UCSD-AML1 (cell line): ENCODE results near the gene GANAB.
"Not testable (repeated sequence)": the region's sequence is repeated elsewhere in the genome, so short reads cannot be mapped to it uniquely, and the experiment has no call there.

ENCODE experiments used
- DNase-seq: peaks from one replicate; lab custom pipeline; 2025; ENCODE audit not compliant: unreplicated experiment; lab: John Stamatoyannopoulos, UW

The GANAB gene

DNA sequence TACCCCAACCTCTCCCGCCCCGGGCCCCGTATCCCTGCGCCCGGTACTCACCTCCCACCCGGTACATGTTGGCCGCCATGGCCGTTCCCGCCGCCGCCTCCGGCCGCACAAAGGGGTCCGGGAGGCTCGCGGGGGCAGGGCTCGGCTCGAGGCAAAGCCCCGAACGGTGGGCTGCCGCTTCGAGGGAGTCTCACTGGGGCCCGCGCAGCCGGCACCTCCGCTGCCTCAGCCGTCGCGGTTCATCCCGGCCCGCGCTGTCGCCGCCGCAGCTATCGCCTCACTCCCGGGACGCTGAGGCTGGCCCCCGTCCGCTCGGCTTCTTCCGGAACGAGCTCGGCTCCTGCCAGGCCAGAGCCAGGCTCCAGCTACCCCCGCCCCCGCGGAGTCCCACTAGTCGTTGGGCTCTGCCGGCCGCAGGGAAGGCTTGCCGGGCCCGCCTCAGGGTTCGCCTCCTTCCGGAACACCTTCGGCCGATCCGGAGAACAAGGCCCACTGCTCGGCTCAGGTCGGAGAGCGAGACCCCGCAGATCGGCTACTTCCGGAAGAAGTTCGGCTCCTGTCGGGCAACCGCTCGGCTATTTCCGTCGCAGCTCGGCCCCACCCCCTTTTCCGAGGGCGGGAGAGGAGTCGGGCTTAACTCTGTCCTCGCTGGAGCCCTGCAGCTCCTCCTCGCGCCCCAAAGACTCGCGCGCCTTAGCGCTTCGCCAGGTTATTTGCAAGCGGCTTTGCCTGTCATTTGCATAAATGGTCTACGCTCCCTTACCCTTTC, 44.9 kb downstream of the GANAB start, which contains the start of gene MTA2:
MTA2 (minus strand) TSS at position 494 of the 769 bp plus-strand sequence; CDS start at position 79, 415 bp downstream.
- peak; percentile 98 for DNase-seq

DNA sequence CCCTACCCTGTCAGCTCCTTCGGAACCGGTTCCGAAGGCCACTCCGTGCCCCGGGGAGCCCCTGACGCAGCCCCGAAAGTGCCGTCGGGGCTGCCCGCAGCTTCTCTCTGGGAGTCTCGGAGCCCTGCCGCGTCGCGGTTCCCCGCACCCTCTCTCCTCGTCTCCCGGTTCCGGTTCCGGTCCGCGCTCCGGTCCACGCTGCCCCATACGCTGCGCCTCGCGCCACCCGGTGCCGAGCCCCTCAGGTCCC, 45.4 kb downstream of the GANAB start:
- DNase-seq: peak; percentile 63

DNA sequence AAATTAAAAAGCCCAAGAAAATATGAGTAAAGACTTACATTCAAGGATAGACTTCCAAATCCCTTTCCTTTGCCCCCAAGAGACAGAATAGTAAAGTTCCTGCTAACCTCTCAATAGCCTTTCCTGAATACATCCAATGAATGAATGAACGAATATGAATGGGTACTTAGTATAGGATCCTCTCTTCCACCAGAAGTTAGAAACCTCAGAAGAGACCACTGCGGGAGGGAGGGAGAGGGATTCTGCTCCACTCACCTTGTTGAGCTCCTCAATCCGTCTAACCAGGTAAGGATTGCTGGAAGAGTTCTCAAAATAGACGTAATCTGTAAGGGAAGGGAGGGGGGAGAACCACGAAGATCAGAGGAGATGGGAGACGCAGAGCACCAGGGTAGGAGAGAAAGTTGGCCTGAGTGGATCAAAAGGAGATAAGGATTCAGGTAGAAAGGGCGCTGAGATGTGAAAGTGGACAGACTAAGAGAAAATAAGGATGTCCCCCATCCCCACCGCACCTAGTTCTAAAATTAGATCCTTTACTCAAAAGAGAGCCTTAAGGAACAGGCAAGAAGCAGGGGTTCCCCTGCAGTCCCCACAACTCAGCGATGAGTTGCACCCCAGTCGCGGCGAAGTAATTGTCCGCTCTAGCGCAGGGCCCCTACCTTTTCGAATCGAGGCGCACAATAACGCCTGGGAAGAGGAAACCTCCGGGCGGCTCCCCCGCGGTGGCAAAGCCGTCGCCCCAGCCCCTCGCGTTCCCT, 45.9 kb downstream of the GANAB start:
- no peak for DNase-seq

DNA sequence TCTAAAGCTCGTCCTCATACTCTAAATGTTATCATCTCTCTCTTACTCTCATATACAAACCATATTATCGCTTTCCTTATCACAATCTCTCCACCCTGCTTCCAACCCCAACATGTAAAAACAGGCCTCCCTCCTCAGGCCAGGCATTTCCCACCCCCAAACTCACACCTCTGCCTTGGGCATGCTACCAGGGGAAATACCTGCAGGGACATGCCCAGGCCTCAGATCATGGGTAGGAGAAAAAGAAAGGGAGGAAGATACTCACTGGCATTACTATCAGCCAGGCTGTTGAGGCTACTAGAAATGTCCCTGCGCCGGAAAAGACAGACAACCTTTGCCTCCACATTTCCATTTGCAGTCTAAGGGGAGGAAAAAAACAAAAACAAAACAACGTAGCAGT, 46.5 kb downstream of the GANAB start:
- no peak for DNase-seq

DNA sequence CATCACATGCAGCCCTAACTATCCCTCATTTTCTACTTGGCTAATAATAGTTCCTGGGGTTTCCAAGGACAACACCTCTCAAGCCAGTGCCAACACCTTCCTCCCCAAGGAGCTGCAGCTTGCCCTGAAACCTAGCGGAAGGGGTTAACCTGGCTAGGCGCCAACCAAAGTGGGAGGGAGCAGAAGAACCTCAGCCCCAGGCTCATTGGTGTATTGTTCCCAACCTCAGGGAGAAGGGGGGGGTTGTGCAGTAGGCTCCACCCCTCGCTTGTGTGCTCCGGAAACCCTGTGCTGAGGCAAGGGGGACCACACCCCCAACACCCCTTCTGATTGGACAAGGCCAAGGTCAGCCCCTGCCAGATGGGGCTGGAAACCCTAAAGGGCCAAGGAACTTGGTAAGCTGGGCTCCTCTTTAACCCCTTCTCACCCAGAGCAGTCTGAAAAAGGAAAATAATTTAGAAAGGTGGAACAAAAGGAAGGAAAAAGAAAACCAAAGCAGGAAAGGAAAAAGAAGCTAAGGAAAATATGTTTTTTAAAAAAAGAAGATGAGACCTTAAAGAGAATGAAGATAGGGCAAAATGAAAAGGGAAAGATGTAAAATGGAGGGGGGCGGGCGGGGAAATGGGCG, 47.2 kb downstream of the GANAB start:
- peak; percentile 97 for DNase-seq

DNA sequence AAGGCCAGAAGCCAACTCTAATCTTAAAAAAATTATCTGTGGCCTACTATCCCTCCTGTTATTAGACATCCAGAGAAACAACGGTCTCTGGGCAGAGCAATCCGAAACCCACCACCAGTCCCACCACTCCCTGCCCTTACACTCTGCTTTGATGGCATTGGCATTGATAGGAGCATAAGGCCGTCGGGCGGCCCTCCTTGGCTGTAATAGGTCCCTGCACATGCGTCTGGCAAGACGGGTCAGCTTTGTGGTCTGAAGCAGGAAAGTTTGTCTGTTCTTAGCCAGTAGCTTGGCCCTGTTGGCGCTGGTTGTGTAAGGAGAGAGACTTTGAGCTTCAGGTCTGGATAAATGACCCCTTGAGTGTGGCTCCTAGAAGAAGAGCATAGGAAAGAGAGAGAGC, 51.3 kb downstream of the GANAB start:
- no peak for DNase-seq

DNA sequence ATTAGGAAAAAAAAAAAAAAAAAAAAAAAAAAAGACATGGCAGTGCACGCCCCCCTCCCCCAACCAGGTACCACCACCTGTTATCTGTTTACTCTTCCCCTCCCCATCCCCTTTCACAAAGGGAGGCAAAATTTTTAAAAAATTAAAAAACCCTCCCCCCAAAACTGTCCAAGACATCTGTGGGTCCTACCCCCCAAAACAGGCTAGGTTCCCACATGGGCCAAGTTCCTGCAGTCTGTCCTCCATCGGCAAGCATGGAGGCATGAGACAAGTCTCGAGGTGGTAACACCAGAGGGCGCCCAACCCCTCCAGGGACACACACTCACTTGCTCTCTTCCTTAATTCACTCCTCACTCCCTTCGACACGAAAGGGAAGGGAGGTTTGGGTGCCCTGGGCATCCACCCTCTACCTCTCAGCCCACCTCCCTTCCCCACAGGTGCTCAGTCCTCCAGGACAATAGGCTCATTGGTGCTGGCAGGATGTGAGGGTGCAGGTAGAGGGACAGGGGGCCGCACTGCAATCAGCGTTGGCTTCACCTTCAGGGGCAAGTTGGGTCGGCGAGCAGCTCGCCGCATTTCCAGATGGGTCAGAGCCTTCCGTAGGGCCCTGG, 52.9 kb downstream of the GANAB start:
- peak; percentile 82 for DNase-seq

DNA sequence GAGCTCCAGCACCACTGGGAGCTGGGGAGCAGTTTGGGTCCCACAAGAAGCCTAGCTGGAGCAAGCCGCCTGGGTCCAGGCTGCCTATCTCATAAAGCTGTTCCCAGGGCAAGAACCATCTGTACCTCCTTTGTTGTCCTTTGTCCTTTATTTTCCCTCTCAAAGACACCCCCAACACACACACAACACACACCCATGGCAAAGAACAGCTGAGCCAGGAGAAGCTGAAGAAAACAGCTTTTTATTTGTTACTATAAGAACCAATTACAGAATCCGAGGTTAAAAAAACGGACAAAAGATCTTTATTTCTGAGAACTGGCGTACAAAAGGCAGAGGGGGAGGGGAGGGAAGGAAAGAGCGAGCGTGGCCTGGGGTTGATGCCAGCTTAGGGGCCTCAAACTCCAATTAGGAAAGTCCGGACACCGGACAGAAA, 53.4 kb downstream of the GANAB start:
- no peak for DNase-seq

DNA sequence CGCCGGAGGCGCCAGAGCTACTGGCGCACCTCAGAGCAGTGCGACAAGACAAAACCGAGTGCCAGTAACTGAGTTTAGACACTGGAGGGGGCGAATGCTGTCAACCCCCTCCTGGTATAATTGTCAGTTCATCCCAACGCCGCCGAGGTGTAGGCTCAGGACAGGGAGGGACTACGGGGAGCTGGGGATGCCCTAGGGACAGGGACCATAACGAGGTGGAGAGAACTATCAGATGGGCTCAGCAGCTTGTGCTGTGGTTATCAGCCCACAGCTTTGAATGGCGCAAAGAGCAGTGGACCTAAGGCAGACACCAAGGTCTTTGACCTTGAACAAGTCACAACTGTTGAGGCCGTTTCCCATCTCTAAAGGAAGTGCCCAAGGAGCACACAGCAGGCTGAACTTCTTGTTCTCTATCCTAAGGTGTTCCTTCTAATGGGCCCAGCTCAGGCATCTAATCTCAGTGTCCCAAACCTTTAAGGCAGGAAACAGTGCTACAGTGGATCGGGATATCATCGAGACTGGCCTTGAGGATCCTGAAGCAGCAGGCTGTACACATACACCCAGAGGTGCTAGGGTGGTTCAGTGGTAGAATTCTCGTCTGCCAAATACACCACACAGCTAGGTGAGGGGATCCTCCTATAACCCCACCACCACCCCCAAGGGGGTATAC, 54.1 kb downstream of the GANAB start:
- no peak for DNase-seq

DNA sequence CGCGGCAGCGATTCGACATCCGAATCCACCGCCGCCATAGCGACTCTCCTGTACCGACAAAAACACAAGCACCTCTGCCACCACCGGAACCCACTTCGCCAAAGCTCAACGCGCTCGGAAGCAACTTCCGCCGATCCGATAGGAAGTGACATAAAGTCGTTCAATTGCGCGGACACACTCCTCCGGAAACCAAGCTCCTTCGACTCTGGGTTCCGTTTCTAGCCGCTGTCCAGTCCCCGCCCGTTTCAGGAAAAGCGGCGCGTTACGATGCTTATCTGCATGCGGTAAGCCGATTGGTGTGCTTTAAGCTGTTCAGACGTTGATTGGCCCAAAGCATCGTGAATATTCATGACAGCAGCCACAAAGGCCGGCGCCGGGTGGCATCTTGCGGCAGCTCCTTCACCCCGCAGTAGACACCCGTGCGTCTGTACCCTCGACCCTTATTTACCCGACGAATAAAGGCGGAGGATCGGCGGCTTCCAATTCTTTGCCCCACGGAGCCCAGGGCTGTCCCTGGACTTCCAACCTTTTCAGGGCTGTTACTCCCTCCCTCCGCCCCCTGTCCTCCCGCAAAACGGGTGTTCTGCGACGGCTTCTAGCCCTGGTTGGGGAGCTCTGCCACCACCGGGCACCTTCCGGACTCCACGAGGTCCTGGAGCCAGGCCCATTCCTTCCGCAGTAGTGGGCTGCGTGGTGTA, 54.8 kb downstream of the GANAB start, which contains the start of gene TUT1:
TUT1 (minus strand) TSS at position 76 of the 698 bp plus-strand sequence; CDS start at position 38, 38 bp downstream.
- DNase-seq: peak; percentile 98

DNA sequence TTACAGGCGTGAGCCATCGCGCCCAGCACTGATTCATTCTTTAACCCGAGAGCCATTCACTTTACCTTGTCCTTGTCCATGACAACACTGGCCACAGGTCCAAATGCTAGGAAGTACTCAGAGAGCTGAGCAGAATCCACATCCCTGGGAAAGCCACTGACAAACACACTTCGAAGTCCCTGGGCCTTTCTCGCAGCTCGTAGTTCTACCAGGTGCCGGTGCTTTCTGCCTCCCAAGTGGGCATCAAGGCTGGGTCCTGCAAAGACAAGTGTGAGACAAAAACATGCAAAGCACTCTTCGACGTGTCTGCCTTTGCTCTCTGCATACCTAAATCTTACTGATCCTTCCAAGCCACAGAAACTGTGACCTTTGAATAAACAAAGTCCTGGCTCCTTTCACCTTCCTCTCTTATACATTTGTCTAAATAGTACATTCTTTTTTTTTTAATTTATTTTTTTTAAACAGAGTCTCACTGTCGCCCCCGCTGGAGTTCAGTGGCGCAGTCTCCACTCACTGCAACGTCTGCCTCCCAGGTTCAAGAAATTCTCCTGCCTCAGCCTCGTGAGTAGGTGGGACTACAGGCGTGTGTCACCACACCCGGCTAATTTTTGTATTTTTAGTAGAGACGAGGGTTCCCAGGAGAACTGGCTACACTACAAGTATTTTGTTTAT, 57.3 kb downstream of the GANAB start:
- peak; percentile 20 for DNase-seq

DNA sequence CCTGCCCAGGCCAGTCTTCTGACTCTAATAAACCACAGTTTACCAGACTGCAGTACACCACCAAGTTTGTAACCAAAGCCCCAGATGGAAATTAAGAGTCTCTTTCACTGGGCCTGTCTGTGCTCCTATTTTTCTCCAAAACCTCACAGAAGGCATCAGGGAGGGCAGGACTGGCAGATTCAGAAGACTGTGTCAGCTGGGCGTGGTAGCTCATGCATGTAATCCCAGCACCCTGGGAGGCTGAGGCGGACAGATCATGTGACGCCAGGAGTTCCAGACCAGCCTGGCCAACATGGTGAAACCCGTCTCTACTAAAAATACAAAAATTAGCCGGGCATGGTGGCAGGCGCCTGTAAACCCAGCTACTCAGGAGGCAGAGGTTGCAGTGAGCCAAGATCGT, 61.1 kb downstream of the GANAB start:
- not testable (repeated sequence) for DNase-seq

DNA sequence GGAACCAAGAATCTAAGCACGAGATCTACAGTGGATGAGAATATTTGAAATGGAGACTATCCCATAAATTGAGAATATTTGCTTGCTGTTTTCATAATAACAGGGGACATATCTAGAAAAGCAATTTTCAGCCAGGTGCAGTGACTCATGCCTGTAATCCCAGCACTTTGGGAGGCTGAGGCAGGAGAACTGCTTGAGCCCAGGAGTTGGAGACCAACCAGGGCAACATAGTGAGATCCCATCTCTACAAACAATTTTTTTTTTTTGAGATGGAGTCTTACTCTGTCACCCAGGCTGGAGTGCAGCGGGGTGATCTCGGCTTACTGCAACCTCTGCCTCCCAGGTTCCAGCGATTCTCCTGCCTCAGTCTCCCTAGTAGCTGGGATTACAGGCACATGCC, 64.7 kb downstream of the GANAB start:
- not testable (repeated sequence) for DNase-seq

DNA sequence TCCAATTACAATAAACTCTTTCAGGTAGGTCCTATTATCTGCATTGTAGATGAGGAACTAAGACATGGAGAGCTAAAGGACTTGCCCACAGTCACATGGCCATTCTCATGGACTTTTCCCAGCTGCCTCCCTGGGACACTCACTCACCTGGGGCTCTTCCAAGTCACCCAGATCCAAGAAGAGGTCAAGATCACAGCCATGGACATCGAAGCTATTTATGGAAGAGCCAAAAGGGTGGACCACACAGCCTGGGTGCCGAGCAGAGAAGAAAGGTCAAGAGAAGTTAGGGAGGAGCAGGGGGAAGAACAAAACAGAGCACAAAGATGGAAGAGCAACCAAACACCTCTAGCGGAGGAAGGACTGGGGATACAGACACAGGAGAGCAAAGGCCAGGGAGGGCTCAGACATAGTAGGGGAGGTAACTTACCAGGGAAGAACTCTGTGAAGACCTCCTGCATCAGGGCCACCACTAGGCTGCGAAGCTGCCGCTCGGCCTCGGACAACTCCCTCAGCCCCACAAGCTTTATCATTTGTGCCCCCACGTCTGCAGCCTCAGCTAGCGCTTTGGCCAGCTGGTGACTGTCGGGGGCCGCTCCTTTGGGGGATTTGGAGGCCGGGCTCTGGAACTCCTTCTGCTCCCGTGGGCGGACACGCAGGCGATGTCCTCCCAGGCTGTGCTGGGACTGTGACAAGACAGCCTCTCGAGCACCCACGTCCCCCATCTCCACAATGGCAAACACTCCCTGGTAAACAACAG, 65.3 kb downstream of the GANAB start:
- DNase-seq: no peak

DNA sequence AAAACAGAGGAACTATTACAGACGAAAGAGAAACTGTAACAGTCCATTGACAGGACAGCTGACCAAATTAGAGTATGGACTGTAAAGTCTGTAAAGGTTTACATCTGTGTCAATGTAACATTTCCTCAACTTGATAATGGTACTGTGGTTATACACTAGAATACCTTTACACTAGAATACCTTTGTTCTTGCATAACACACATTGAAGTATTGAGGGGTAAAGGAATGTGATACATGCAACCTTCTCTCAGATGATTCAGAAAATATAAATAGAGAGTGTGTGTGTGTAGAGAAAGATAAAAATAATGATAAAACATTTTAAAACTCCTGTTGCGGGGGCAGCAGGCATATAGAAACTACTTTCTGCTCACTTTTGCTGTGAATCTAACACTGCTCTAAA, 67.2 kb downstream of the GANAB start:
- no peak for DNase-seq

DNA sequence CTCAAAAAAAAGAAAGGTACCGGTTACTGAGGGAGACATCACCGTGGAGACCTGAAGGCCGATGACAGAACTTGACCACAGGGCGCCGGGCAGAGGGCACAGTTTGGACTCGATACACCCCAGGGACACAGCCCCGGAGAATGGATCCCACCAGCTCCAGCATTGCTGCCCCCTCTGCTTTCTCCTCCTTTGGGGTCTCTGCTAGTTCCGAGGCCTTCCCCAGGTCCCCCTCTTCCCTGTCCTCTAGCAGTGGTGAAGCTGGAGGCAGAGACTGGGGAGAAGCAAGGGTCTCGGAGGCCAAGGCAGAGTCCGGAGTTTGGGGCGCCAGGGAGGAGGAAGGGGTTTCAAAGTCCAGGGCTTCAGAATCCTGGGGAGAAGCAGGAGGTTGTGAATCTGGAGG, 67.9 kb downstream of the GANAB start:
- DNase-seq: no peak

DNA sequence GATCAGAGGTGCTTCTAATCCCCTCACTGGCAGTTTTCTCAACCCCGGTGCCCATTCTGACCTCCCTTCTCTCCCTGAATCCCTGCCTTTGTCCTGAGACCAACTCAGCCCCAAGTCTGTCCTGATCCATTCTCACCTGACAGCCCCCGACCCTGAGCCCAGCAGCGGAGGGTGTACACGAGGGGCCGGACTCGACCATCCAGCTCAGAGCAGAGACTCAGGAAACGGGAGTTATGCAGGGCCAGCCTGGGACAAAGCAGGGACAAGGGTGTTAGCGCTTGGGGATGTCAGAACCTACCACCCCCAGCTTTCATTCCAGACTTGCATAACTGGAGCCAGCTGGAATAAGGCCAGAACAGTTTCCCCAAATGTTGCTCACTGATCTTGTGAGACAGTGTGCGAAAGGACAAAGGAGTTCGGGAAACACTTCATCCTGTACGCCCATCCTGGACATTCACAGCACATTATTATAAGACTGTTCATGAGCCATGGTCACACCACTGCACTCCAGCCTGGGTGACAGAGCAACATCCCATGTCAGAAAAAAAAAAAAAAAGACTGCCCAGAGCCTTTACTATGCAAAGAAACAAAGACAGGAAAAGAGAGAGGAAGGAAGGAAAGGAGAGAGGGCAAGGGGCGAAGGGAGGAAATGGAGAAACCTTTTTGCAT, 69.2 kb downstream of the GANAB start:
- DNase-seq: no peak

DNA sequence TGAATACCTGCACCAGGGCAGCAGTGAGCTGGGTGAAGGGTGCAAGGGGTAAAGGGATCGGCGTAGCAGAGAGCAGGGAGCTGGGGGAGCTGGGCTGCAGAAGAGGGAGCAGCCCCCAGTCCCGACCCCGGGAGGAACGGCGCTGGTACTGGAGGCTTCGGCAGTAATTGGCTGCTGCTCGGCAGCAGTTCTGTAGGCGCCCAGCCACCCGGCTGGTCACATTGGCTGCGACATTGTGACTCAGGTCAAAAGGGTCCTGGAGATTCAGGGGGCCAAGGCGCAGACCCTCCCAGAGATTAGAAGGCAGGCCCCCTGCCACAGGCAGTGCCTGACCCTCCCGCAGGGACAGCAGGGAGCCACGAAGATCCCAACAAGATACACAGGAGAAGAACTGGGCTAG, 70.6 kb downstream of the GANAB start:
- DNase-seq: no peak

DNA sequence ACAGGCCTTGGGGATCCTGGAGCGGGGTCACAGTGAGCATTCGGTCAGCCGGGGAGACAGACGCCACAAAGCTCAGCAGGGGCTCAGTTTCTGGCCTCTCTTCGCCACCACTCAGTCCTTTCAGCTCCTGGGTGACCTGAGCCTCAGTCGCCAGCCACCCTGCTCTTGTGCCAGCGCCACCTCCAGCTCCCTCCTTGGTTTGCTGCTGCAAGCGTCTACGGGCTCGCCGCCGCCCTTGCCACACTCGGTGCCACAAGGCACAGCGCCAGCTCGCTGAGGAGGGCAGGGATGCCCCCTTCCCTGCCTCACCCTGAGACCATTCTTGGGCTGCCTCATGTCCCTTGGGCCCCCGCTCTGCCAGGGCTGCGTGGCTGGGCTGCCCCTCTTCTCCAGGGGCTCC, 71.3 kb downstream of the GANAB start:
- no peak for DNase-seq
